Stimulated activated CD8-positive, alpha-beta memory T cell treated with anti-CD3 and anti-CD28 coated beads, Interleukin-12 subunit alpha, Interleukin-12 subunit beta, amount 100 ng/mL, for 24 hours (primary cell): ENCODE data around the gene ARIH2.

Experiments used
- DNase-seq: peaks from one replicate; pipeline ENCODE4 v3.0.0-alpha.2; 2020; ENCODE audit errors: extremely low read depth

The ARIH2 gene

GRCh38 chr3:49019941-49020329 lies 101.3 kb downstream of the ARIH2 start:
- DNase-seq = no peak

DNA sequence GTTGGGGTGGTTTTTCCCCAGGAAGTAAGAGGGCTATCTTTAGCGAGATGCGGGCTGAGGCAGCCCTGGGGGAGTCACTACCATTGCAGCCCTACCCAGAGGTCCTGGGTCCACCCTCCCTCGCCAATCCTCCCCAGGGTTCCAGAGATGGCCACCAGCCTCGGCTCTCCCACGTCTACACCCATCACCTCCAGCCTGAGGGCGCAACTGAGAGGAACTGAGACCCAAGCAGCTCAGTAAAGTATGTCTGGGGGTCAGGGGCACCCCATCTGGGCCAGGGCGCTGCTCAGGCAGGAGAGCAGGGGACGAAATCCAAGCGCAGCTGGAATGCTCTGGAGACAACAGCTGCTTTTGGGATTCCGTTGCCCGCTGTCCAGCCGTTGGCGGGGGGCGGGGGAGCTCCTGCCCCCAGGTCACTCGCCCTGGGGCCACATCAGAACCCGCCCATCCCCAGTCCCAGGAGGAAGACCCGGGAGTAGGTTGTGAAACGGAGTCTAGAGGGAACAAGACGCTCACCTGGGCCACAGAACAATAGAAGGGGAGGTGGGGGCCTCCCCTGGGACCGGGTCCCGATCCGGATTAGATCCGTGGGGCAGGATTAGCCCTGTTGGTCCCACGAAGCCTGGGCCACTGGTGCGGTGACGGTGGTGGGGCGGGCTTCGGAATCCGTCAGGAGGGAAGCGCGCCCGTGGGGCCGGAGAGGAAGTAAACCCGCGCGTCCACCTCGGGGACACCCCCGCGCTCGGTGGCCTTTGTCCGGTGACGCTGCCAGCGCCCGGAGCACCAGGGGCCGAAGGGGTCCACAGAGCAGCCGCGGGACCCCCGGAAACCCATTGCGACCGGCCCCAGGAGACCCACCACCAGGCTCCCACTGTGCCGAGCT lies 101.9 kb downstream of the ARIH2 start:
- DNase-seq = no peak

- DNase-seq = peak; percentile 97
Observed at GRCh38 chr3:49021213-49021812, 102.7 kb downstream of the ARIH2 start.

DNA sequence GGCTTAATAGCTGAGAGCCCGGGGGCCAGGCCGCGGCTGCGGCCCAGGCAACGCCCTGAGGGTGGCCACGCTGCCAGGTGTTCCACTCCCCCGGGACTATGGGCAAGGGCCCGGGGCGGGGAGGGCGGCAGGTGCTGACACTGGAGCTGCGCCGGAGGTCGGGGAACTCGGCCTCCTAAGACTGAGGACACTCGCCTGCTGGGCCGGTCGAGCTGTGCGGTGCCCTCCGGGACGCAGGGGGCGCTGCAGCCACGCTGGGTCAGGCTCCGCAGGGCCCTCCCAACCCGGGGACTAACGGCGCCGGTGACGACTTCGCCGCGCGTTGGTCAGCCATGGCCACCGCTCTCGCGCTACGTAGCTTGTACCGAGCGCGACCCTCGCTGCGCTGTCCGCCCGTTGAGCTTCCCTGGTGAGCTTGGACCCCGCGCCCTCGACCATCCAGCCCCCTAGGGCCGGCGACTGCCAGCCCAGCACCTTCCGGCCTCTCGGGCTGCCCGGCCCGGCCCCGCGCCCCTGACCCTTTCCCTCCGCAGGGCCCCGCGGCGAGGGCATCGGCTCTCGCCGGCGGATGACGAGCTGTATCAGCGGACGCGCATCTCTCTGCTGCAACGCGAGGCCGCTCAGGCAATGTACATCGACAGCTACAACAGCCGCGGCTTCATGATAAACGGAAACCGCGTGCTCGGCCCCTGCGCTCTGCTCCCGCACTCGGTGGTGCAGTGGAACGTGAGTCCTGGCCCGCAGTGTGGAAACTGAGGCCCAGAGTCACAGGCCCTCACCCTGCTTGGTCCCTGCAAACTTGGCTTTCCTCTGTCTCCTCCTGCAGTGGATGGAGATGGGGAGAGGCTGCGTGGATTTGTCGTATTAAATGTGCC lies 103.4 kb downstream of the ARIH2 start, which contains the start of gene NDUFAF3:
NDUFAF3 (plus strand) TSS at position 309 of the 875 bp plus-strand sequence; CDS start at position 333, 24 bp downstream.
- peak; percentile 72 for DNase-seq

GRCh38 chr3:49022688-49023171 lies 104.1 kb downstream of the ARIH2 start:
- DNase-seq = no peak

GRCh38 chr3:49023775-49024174 lies 105.1 kb downstream of the ARIH2 start:
- DNase-seq = no peak

- DNase-seq = no peak
Observed at GRCh38 chr3:49024449-49024848, 105.8 kb downstream of the ARIH2 start.

DNA sequence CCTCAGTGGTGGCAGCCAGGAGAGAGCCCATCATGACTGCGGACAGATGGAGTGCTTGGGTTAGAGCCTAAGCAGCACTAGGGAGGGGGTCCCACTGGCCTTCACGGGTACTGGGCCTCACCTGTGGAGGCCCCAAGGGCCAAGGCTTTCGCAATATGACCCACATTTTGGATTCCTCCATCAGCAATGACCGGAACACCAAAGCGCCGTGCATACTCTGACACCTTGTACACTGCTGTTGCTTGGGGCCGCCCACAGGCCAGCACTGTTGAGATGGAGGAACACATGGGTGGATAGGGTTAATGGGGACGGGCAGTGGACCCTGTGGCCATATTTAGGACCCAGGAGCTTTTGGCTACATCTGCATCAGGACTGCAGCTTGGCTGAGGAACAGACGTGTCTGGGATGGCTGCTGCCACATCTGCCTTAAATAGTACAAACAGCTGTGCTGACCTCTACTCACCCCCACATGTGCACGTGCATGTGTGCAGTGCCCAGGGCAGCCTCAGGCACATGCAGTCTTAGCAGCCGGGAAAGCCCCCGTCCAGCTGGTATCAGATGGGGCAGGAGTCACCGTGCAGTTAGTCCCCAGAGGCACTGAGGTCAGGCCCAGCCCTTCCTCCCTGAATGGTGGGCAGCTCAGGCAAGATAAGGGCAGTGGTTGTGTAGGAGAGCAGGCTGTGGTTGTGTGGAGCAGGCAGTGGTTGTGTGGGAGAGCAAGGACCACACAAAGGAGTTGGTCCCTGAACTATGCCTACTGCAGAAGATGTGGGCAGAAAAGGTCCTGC lies 106.6 kb downstream of the ARIH2 start:
- DNase-seq = no peak

DNA sequence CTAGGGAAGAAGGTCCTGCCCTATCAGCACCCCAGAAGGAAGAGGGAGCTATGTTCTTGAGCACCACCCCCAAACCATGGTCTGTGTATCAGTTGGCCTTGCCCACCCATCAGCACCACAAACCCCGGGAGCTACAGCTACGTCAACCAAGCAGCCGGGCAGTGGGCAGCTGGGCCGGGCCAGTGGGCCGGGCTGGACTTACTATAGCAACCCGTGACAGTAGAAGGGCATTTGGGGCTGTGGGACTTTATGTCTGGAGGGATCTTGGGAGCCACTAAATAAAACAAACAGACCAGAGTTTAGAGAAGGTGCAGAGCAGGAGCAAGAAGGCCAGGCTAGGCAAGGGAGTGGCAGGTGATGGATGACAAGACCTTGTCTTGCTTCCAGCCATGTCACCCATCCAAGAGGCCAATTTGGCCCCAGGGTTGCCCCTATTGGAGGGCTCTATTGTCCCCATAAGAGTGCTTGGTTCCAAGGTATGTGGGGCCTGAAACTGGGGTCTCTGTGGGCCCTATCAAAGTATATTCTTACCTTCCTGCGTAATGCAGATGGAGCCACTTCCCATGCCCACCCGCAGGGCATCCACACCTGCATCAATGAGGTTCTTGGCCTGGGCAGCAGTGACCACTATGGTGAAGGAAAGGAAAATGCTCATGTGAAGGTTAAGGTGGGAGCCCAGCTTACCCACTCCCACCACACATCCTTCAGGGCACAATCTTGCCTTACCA lies 107.3 kb downstream of the ARIH2 start:
- DNase-seq = no peak

GRCh38 chr3:49026536-49026935 lies 107.9 kb downstream of the ARIH2 start:
- no peak for DNase-seq

DNA sequence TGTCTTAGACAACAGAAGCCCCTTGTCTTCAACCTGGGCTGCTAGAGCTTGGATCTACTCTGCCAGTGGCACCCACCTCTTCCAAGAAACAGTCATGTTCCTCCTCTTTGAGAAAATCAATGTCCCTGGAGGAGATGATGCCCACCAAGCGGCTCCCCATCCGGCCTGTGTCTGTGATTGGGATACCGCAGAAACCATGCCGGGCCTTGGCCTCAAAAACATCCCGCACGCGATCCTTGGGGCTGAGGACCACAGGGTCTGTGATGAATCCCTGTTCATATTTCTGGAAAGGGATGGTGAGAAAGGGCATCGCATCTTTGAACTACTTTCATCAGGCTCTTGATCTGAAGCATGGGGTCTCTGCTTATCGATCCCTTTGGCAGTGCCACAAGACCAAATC lies 109.0 kb downstream of the ARIH2 start:
- no peak for DNase-seq

DNA sequence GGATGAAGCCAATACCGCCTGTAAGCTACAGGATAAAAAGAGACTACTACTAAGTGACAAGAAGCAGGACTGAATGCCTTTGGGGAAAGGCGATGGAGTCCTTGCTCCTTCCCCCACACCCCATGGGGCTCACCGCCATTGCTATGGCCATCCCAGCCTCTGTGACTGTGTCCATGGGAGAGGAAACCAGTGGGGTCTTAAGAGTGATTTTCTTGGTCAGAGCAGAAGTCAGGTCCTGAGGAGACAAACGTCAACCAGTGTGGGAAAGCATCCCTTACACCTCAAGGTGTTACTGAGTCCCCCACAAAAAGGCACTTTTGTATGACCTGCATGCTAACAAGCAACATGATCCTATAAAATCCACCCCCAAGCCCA lies 109.6 kb downstream of the ARIH2 start:
- no peak for DNase-seq

- peak; percentile 79 for DNase-seq
Observed at GRCh38 chr3:49028673-49029562, 110.3 kb downstream of the ARIH2 start, which contains the start of gene IMPDH2. Gene IMPDH2, minus strand, starts transcription at chr3:49029398. Its CDS starts 48 bp downstream, at chr3:49029350.

DNA sequence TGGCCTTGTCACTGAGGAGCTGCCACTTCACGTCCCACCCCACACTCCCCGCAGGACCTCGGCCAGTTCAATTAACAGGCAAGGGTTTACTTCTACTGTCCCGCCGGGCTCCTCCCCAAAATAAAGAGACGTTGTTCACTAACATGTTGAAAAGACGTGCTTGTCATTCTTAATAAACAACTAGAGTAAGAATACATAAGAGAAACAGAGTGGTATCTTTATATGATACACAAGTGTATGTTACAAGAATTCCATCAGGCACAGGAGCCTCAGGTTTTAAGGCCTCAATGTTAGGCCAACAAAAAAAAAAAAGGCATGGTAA lies 110.9 kb downstream of the ARIH2 start:
- DNase-seq = no peak

- no peak for DNase-seq
Observed at GRCh38 chr3:49030321-49030720, 111.7 kb downstream of the ARIH2 start.

- DNase-seq = no peak
Observed at GRCh38 chr3:49032646-49033304, 114.1 kb downstream of the ARIH2 start.

DNA sequence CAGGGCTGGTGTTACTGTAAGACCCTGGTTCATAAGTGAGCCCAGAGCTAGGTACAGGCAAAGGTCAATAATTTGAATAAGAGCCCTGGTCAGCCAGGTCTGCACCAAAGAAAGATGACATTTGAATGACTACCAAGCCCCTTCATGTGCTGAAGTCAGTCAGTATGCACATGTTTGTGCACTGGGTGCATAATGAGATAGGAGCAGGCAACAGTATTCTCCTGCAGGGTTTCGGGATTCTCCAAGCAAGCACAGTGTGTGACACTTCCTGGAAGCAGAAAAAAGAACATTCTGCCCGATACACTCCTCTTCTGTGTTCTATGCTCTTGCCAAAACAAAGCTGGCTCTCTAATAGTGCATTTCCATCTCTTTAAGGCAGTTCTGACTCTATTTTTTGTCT lies 116.0 kb downstream of the ARIH2 start:
- no peak for DNase-seq

GRCh38 chr3:49035281-49035680 lies 116.6 kb downstream of the ARIH2 start:
- DNase-seq = no peak
